ENCODE data around the gene TWNK. TPM values are rescaled to one million over a fixed set of nuclear protein-coding genes. Genes with fewer than 3 reads are reported as not detected.

Gene TWNK
- total RNA-seq, 4 donors from 2014 or later = 8.2 to 19.8 (median 10.0) TPM

DNA sequence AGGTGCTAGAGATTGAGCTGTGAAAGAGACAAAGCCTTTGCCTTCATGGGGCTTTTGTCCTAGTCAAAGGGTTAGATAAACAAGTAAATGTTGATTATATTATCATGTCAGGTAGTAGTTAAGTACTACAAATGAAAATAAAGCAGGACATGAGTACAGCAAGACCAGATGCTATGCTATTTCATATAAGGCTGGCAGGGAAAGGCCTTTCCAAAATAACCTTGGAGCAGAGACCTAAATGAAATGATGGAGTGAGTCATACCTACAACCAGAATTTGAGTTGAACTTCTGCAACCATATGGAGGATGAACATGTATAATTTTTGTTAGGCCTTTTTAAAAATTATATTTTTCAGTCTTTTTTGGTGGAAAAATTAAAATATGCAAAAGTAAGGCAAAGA, 41.6 kb upstream of the TWNK start:
- H3K4me1 ChIP-seq = no peaks in the 10 kb centered on the region
- no peak for TF ChIP-seq POLR2A (IDR thresholded peaks at IDR 0.05)
- TF ChIP-seq, protein P1, sequence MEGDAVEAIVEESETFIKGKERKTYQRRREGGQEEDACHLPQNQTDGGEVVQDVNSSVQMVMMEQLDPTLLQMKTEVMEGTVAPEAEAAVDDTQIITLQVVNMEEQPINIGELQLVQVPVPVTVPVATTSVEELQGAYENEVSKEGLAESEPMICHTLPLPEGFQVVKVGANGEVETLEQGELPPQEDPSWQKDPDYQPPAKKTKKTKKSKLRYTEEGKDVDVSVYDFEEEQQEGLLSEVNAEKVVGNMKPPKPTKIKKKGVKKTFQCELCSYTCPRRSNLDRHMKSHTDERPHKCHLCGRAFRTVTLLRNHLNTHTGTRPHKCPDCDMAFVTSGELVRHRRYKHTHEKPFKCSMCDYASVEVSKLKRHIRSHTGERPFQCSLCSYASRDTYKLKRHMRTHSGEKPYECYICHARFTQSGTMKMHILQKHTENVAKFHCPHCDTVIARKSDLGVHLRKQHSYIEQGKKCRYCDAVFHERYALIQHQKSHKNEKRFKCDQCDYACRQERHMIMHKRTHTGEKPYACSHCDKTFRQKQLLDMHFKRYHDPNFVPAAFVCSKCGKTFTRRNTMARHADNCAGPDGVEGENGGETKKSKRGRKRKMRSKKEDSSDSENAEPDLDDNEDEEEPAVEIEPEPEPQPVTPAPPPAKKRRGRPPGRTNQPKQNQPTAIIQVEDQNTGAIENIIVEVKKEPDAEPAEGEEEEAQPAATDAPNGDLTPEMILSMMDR (IDR thresholded peaks at IDR 0.05 in 4 of 5, conservative IDR thresholded peaks at IDR 0.05 in 1 of 5) = no peak
- DNase-seq (no peak), ATAC-seq (peak in 1 of 2 donors; percentile 64)
- H3K27me3 ChIP-seq = no peaks in the 10 kb centered on the region
- H3K9me3 ChIP-seq = no peaks in the 10 kb centered on the region
- in situ Hi-C loops (cut with MboI; ENCODE audit: low sequenced_read_pairs in 4 of 4) (no loop called here), intact Hi-C loops (cut with DNase I; ENCODE audit: low total_unique reads) (no loop called here)
- H3K4me3 ChIP-seq = no peak overlapping the region
- H3K36me3 ChIP-seq = peaks cover 2 to 96% of the 10 kb centered on the region in 2 donors
- peak overlapping the region in 2 of 4 donors; percentile 3 to 7 for H3K27ac ChIP-seq

DNA sequence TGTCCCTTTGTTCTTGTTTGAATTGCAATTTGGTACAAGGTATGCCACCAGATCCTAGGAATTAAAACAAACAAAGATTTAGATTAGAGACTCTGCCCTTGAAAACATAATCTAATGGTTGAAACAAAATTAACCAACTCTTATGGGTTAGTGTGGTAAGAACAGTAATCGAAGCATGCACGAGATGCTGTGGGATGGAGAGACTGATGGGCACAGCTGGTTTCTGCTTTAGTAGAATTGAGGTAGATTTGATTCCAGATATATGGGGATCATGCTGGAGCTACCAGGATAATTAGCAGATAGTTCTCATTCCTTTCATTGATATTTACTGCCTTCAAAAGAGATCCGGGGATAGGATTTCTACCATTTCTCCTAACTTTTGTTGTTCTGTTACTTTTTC, 38.4 kb upstream of the TWNK start:
- no peaks in the 10 kb centered on the region for H3K4me1 ChIP-seq
- DNase-seq = no peak
- no peak overlapping the region for H3K4me3 ChIP-seq
- no peak for ATAC-seq
- intact Hi-C loops (cut with DNase I; ENCODE audit: low total_unique reads) = no loop called here
- H3K36me3 ChIP-seq = peaks cover 3 to 97% of the 10 kb centered on the region in 2 donors
- no peak overlapping the region for H3K27ac ChIP-seq
- in situ Hi-C loops (cut with MboI; ENCODE audit: low sequenced_read_pairs in 4 of 4) = no loop called here
- no peak for TF ChIP-seq POLR2A (IDR thresholded peaks at IDR 0.05)
- TF ChIP-seq, protein P1 (IDR thresholded peaks at IDR 0.05 in 4 of 5, conservative IDR thresholded peaks at IDR 0.05 in 1 of 5) = no peak
- H3K9me3 ChIP-seq = no peaks in the 10 kb centered on the region
- H3K27me3 ChIP-seq = no peaks in the 10 kb centered on the region

DNA sequence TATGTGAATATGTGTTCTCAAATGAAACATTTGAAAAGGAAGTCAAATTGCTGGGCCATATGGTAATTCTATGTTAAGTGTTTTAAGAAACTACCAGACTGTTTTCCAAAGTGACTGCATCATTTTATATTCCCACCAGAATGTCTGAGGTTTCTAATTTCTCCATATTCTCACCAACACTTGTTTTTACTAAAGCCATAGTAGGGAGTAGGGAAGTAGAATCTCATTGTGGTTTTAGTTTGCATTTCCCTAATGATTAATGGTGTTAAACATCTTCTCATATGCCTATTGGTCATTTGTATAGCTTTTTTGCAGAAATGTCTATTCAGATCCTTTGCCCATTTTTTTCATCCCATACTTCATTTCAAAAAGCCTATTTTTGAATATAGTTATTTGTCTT, 27.1 kb upstream of the TWNK start:
- ATAC-seq = no peak
- intact Hi-C loops (cut with DNase I; ENCODE audit: low total_unique reads) (no loop called here), in situ Hi-C loops (cut with MboI; ENCODE audit: low sequenced_read_pairs in 4 of 4) (no loop called here)
- TF ChIP-seq, protein P1 (IDR thresholded peaks at IDR 0.05 in 4 of 5, conservative IDR thresholded peaks at IDR 0.05 in 1 of 5) = no peak
- TF ChIP-seq POLR2A (IDR thresholded peaks at IDR 0.05) = no peak
- Histone ChIP-seq H3K4me1 (peaks cover 3 to 6% of the 10 kb centered on the region in 2 donors), H3K9me3 (no peaks in the 10 kb centered on the region), H3K36me3 (peaks cover 0 to 68% of the 10 kb centered on the region in 2 donors), H3K27me3 (no peaks in the 10 kb centered on the region), H3K27ac (no peak overlapping the region), H3K4me3 (no peak overlapping the region)
- DNase-seq = no peak

DNA sequence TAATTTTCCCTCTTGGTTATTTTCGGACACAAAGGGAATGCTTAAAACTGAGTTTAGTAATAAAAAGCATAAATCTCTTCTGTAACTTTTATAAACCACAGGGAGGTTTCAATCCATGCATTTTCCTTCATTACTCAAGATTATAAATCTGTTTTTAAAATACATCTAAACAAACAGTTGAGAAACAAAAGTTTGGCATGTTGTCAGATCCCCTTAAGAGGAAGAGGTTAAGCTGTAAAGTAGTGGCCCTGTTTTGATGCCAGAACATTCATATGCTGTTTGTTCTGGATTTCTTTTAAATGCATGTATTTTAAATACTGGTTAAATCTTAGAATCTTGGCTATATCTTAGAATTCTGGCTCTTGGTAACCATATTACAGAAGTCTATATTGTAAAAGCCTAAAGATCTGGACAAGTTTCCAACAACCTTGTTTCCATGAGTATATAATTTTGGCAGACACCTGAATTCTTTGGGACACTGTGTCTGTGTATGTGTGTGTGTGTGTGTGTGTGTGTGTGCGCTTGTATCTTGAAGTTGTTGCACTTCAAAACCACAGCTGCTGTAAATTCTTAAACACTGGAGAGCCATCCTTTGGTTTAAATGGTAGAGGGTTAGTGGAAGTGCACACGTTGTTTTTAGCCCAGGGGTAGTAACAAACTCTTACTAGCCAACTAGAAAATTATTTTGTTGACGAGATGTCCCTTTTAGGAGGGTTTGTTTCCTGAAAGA, 24.8 kb upstream of the TWNK start:
- Histone ChIP-seq H3K4me1 (peaks cover 3 to 6% of the 10 kb centered on the region in 2 donors), H3K27me3 (no peaks in the 10 kb centered on the region), H3K9me3 (no peaks in the 10 kb centered on the region), H3K4me3 (no peak overlapping the region), H3K27ac (no peak overlapping the region), H3K36me3 (peaks cover 0 to 52% of the 10 kb centered on the region in 2 donors)
- in situ Hi-C loops (cut with MboI; ENCODE audit: low sequenced_read_pairs in 4 of 4) (no loop called here), intact Hi-C loops (cut with DNase I; ENCODE audit: low total_unique reads) (no loop called here)
- no peak for DNase-seq
- no peak for TF ChIP-seq POLR2A (IDR thresholded peaks at IDR 0.05)
- TF ChIP-seq, protein P1 (IDR thresholded peaks at IDR 0.05 in 4 of 5, conservative IDR thresholded peaks at IDR 0.05 in 1 of 5) = no peak
- ATAC-seq = no peak
